Right cardiac atrium (tissue), 5 donors: Measurements from ENCODE around the gene EEFSEC. TPM values are rescaled to one million over a fixed set of nuclear protein-coding genes. Genes with fewer than 3 reads are reported as not detected.

ENCODE experiments used
- ATAC-seq, 2 donors: fragments of 200-7000 bp; cut with Tn5 transposase; one replicate each; pipeline versions ENCODE4 v1.8.0 to v1.9.1; 2020; ENCODE audit warnings: moderate library complexity in 2 of 2, mild to moderate bottlenecking in 1 of 2
- DNase-seq, 3 donors: peaks; one replicate each; pipeline ENCODE4 v3.0.0-alpha.2; 2020
- H3K27ac ChIP-seq: one replicate; pipeline ENCODE4 v1.5.1; 2013; ENCODE audit warnings: mild to moderate bottlenecking, low read length, control low read depth, moderate library complexity
- H3K27me3 ChIP-seq: one replicate; pipeline ENCODE4 v1.6.1; 2013; ENCODE audit not compliant: control insufficient read depth, insufficient read depth
- H3K4me1 ChIP-seq: one replicate; pipeline ENCODE4 v1.6.1; 2013; ENCODE audit warnings: low read length; ENCODE audit not compliant: control insufficient read depth, insufficient read depth
- H3K4me3 ChIP-seq: one replicate; pipeline ENCODE4 v1.5.1; 2013; ENCODE audit warnings: low read length, control low read depth
- H3K9me3 ChIP-seq: one replicate; pipeline ENCODE4 v1.6.1; 2013; ENCODE audit warnings: low read length; ENCODE audit not compliant: control insufficient read depth
- WGBS: extraction: QIAGEN DNeasy Blood & Tissue Kit; methylation state at CpG from one replicate; pipeline ENCODE4 v1.1.7; 2013; 5-methylcytosine and 5-hydroxymethylcytosine counted together
- intact Hi-C, 4 donors: fragments of 100-400 bp; cut with DNase I; formaldehyde crosslinking; loops; one replicate each; pipeline versions ENCODE4 v1.11.0 to v1.14.0; 2022 to 2023
- polyA plus RNA-seq: library from polyadenylated mRNA; stranded (reverse); fragments of 200-250 nt; gene quantifications from one replicate; pipeline ENCODE4 v1.2.3, GENCODE V29; 2013
- total RNA-seq, 4 donors: library from RNA; stranded (reverse); fragmentation: NEBNext Ultra II Directional; extraction: Animal tissue kit (Norgen Biotek cat#: 25700); gene quantifications; one replicate each; pipeline ENCODE4 v1.2.1, GENCODE V29; 2021
- donor health status: healthy with polysubstance abuse.
- donor health status: DM: no; HTN: yes; CAD: no.
- donor health status: DM: no; HTN: no; CAD: no.
- donor health status: DM: no; HTN: yes; CAD: no; lungs with severe emphysema.
- donor health status: DM: yes; HTN: yes; CAD: no.

The EEFSEC gene
- total and polyA plus RNA-seq, 5 donors = 14.7 to 17.6 (median 15.6) TPM

- Histone ChIP-seq H3K27me3 (no peaks in the 10 kb centered on the region), H3K4me3 (no peak overlapping the region), H3K9me3 (no peaks in the 10 kb centered on the region), H3K27ac (no peak overlapping the region), H3K4me1 (peaks cover 26% of the 10 kb centered on the region)
- WGBS = 81% methylated on average over 12 of the region's 12 CpGs
- DNase-seq (peak in 2 of 3 donors; percentile 36 to 45), ATAC-seq (no peak)
- intact Hi-C loops = no loop called here
Observed at GRCh38 chr3:128379367-128380160, 226.3 kb downstream of the EEFSEC start.

DNA sequence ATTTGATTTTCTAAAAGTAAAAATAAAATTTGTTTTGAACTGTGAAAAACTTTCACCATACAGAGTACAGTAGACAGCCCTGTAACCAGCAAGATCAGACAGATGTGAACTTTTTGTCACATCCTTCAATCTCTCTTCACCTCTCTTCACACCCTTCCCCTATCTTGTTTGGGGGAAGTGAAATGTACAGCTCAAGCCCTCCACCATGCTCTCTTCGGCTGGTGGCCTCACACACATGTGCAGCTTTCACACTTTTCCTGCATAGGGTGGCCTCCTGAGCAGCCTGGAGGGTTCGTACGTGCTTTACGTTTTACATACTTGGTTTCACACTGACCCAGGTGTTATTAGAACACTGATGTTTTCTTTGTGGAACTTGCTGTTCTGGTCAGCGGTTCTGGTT, 227.0 kb downstream of the EEFSEC start:
- 88% methylated on average over 5 of the region's 5 CpGs for WGBS
- intact Hi-C loops = no loop called here
- Histone ChIP-seq H3K27ac (no peak overlapping the region), H3K4me3 (no peak overlapping the region), H3K27me3 (no peaks in the 10 kb centered on the region), H3K4me1 (peaks cover 27% of the 10 kb centered on the region), H3K9me3 (no peaks in the 10 kb centered on the region)
- ATAC-seq = no peak
- DNase-seq = no peak

DNA sequence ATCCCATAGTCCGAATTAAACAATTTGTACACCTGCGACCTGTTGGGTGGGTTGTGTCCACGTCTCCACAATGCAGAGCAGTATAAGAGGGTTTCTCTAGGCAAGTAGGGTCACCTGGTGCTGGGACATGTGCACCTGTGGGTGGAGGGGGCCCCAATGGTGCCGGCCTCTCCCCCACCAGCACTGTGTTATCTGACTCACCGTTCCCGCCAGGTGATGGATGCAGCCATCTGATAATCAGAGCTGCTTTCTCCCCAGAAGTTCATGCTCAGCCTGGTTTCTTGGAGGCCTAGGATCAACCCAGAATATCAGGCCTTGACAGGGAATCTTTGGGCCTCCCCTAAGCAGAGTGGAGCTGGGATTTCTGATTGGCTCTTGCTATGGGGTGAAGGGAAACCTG, 227.4 kb downstream of the EEFSEC start:
- Histone ChIP-seq H3K4me3 (no peak overlapping the region), H3K4me1 (peaks cover 24% of the 10 kb centered on the region), H3K27me3 (no peaks in the 10 kb centered on the region), H3K9me3 (no peaks in the 10 kb centered on the region), H3K27ac (no peak overlapping the region)
- DNase-seq (peak in 1 of 3 donors; percentile 21), ATAC-seq (no peak)
- 95% methylated on average over 6 of the region's 6 CpGs for WGBS
- intact Hi-C loops = no loop called here

DNA sequence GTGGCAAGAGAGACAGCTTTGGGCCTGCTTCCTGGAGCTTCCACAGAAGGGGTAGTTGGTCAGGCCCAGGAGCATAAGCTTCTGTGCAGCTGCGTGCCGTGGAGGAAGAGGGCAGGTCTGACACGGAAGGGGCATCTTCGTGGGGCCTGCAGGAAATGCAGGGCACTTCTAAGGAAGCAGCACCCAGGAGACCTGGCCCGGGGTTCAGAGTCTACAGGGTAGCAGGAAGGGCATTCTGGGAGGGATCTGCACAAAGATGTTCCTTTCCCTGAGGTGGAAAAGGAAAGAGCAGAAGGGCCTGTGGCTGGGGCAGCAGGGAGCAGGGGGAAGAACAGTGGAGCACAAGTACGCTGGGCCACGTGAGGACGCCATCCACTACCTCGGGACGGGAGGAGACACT, 228.3 kb downstream of the EEFSEC start:
- peaks cover 25% of the 10 kb centered on the region for H3K4me1 ChIP-seq
- no peaks in the 10 kb centered on the region for H3K27me3 ChIP-seq
- no peak for ATAC-seq
- H3K4me3 ChIP-seq = no peak overlapping the region
- 82% methylated on average over 10 of the region's 10 CpGs for WGBS
- intact Hi-C loops = no loop called here
- H3K27ac ChIP-seq = peak overlapping the region; percentile 32
- DNase-seq = peak in 2 of 3 donors; percentile 16 to 43
- no peaks in the 10 kb centered on the region for H3K9me3 ChIP-seq

DNA sequence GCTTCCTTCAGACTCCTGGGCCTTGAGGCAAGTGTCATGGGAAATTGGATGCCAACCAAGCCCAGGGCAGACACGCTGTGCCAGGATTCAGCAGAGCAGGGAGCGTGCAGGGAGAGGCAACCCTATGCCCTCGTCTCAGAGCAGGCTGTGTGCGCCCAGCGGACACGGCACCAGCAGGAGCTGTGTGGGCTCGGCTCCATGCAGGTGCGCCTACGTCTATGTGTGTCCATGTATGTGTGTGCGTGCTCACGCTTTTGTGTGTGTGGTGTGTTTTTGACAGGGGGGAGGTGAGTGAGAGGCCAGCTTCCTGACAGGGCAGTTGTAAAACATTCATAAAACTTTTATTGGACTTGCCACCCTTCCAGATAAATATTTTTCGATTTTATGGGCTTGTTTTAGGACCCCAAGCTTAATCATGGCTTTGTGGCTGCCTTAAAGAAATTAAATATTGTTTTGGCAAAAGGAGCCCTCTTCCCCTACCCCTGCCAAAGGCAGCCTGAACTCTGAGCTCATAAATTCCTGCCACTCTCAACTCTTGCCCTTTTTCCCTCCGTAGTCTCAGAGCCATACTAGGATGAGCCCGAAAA, 229.0 kb downstream of the EEFSEC start:
- H3K27ac ChIP-seq = peak overlapping the region; percentile 50
- no peak overlapping the region for H3K4me3 ChIP-seq
- intact Hi-C loops = no loop called here
- DNase-seq (peak in 2 of 3 donors; percentile 57), ATAC-seq (peak; percentile 19 to 44)
- 60% methylated on average over 14 of the region's 14 CpGs for WGBS
- H3K4me1 ChIP-seq = peaks cover 25% of the 10 kb centered on the region
- H3K9me3 ChIP-seq = no peaks in the 10 kb centered on the region
- H3K27me3 ChIP-seq = no peaks in the 10 kb centered on the region

DNA sequence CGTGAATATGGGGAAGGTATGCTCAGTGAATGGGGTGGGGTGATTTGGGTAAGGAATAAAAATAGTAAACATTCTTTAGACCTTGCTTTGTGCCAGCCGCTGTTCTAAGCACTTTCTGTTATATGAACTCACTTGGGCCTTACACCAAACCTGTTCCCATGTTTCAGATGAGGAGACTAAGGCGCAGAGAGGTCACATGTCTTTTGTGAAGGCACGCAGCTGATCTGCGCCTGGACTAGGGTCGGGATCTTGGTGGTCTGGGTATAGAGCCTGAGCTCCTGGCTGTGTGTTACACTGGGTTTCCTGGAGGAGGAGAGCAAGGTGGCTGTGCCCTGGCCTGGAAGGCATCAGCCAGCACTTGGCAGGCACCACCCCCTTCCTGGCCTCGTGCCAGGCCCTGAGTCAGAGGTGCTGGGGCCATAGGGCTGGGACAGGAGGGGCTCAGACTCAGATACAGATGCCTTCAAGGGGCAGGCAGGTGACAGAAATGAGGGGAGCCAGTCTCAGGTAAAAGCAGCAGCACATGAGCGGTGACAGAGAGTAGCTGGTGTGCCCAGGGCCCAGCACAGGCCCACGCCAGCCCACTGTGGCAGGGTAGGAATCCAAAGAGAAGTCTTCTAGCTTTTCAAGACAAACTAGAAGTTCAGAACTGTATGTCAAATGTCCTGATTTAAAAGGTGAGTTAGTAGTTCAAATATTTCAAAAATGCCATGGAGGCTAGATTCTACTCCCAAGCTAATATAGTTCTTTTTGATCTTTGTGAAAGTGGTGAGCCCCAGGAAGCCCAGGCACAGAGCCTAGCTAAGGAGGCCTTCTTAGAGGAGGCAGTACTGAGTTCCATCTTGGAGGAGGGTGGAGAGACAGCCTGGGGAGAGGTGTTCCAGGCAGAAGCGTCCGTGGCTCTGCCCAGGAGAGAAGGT, 230.3 kb downstream of the EEFSEC start:
- peak; percentile 72 to 88 (median 84) for DNase-seq
- no peaks in the 10 kb centered on the region for H3K9me3 ChIP-seq
- intact Hi-C loops = no loop called here
- whole genome bisulfite sequencing = 74% methylated on average over 11 of the region's 11 CpGs
- no peaks in the 10 kb centered on the region for H3K27me3 ChIP-seq
- no peak overlapping the region for H3K4me3 ChIP-seq
- H3K27ac ChIP-seq = no peak overlapping the region
- H3K4me1 ChIP-seq = peaks cover 20% of the 10 kb centered on the region
- peak; percentile 9 to 55 for ATAC-seq

GRCh38 chr3:128385080-128385832, 232.0 kb downstream of the EEFSEC start:
- Histone ChIP-seq H3K27me3 (no peaks in the 10 kb centered on the region), H3K27ac (peak overlapping the region; percentile 61), H3K4me1 (peaks cover 15% of the 10 kb centered on the region), H3K4me3 (no peak overlapping the region), H3K9me3 (no peaks in the 10 kb centered on the region)
- DNase-seq (peak; percentile 83 to 93 (median 91)), ATAC-seq (peak; percentile 78 to 82)
- intact Hi-C loops = no loop called here
- WGBS = 53% methylated on average over 11 of the region's 11 CpGs

DNA sequence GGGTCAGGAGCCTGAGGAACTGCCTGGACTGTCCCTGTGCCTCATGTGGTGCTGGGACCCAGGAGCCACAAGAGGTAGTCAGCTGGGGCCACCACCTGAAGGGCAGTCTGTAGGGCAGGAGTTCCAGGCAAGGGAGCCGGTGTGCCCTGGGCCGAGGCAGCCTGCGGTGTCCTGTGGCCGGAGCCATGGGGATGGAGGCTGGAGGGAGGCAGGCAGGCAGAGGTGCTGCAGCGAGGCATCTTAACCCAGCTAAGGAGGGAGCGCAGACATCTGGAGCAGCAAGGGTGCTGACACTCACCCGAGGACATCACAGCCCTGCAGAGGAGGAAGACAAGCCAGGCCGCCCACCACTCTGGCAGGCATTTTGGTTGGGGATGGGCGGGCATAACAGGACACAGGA, 235.7 kb downstream of the EEFSEC start:
- Histone ChIP-seq H3K27me3 (no peaks in the 10 kb centered on the region), H3K9me3 (no peaks in the 10 kb centered on the region), H3K27ac (no peak overlapping the region), H3K4me3 (no peak overlapping the region), H3K4me1 (peaks cover 11% of the 10 kb centered on the region)
- ATAC-seq (no peak), DNase-seq (peak in 2 of 3 donors; percentile 33 to 38)
- 94% methylated on average over 9 of the region's 9 CpGs for WGBS
- intact Hi-C loops = no loop called here

DNA sequence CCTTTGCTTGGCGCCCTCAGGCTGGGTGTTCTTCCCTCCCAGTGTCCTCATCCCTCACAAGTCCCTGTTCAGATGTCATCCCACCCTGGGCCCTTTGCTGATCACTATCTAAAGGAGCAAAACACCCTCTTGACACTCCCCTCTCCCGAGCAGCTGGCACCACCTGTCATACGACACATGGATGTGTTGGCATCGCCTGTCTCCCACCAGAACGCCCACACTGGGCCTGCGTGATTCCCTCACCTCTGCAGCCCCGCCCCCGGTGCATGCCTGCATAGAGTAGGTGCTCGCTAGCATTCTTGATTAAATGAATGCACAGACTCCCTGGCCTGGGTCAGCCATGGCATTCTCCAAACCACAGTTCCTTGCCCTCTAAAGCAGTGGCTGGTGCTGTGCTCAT, 237.6 kb downstream of the EEFSEC start:
- intact Hi-C loops = no loop called here
- no peak for ATAC-seq
- 71% methylated on average over 9 of the region's 9 CpGs for WGBS
- no peaks in the 10 kb centered on the region for H3K27me3 ChIP-seq
- DNase-seq = peak in 2 of 3 donors; percentile 11 to 64
- no peak overlapping the region for H3K4me3 ChIP-seq
- peaks cover 11% of the 10 kb centered on the region for H3K4me1 ChIP-seq
- no peaks in the 10 kb centered on the region for H3K9me3 ChIP-seq
- H3K27ac ChIP-seq = no peak overlapping the region

DNA sequence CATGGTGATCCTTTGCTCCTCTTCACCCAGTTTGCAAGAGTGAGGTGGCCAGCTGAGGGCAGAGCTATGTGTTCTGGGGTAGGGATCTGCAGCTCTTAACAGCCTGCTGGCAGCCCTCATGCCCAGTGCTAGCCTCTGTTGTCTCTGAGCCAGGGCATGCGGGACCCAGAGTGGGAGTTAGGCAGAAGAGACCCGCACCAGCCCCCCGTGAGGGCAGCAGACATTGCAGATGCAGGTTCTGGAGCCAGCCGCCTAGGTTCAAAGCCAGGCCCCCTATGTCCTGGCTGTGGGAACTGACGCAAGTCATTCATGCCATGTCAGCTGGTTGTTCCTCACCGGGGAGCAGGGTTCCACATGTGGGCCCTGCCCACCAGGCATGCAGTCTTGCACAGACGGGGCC, 238.7 kb downstream of the EEFSEC start:
- H3K4me1 ChIP-seq = peaks cover 13% of the 10 kb centered on the region
- WGBS = 95% methylated on average over 7 of the region's 7 CpGs
- H3K9me3 ChIP-seq = no peaks in the 10 kb centered on the region
- no peak overlapping the region for H3K4me3 ChIP-seq
- no peaks in the 10 kb centered on the region for H3K27me3 ChIP-seq
- ATAC-seq (no peak), DNase-seq (peak in 1 of 3 donors; percentile 27)
- intact Hi-C loops = no loop called here
- H3K27ac ChIP-seq = no peak overlapping the region
